Measurements from ENCODE around the gene A3GALT2. TPM values are rescaled to one million over a fixed set of nuclear protein-coding genes. Genes with fewer than 3 reads are reported as not detected.

A3GALT2 gene
- not detected for polyA plus RNA-seq (2013, experiment 1 of 2; ENCODE audit: insufficient read length)
- polyA plus RNA-seq (2013, experiment 2 of 2; ENCODE audit: insufficient read length), result not detected

GRCh38 chr1:33320619-33321165, at the start of gene A3GALT2:
Gene A3GALT2, minus strand, starts transcription at chr1:33321098. Its CDS starts 0 bp downstream, at chr1:33321098.
- no peak for DNase-seq

- DNase-seq, result no peak
These were observed 49.4 kb upstream of the A3GALT2 start for GRCh38 chr1:33370301-33370700.

- no peak for DNase-seq
These were observed 48.9 kb upstream of the A3GALT2 start for GRCh38 chr1:33369764-33370163.

GRCh38 chr1:33369081-33369480, 48.2 kb upstream of the A3GALT2 start:
- DNase-seq, result no peak

GRCh38 chr1:33368431-33368830, 47.5 kb upstream of the A3GALT2 start:
- no peak for DNase-seq

- peak; percentile 76 for DNase-seq
These were observed 46.8 kb upstream of the A3GALT2 start for GRCh38 chr1:33367485-33368405.

- DNase-seq, result no peak
These were observed 46.0 kb upstream of the A3GALT2 start for GRCh38 chr1:33366762-33367484.

GRCh38 chr1:33365560-33365997, 44.7 kb upstream of the A3GALT2 start:
- peak; percentile 73 for DNase-seq

GRCh38 chr1:33364565-33364918, 43.6 kb upstream of the A3GALT2 start:
- DNase-seq, result no peak

GRCh38 chr1:33363470-33363861, 42.6 kb upstream of the A3GALT2 start:
- DNase-seq, result no peak

- no peak for DNase-seq
These were observed 42.1 kb upstream of the A3GALT2 start for GRCh38 chr1:33363021-33363420.

- DNase-seq, result no peak
These were observed 40.8 kb upstream of the A3GALT2 start for GRCh38 chr1:33361532-33362235.

- no peak for DNase-seq
These were observed 39.5 kb upstream of the A3GALT2 start for GRCh38 chr1:33360367-33360766.

- DNase-seq, result no peak
These were observed 39.0 kb upstream of the A3GALT2 start for GRCh38 chr1:33359931-33360330.

GRCh38 chr1:33358795-33359503, 38.1 kb upstream of the A3GALT2 start:
- no peak for DNase-seq

GRCh38 chr1:33358114-33358794, 37.4 kb upstream of the A3GALT2 start:
- DNase-seq, result no peak

- DNase-seq, result no peak
These were observed 36.2 kb upstream of the A3GALT2 start for GRCh38 chr1:33357099-33357498.

GRCh38 chr1:33354707-33355316, 33.9 kb upstream of the A3GALT2 start:
- no peak for DNase-seq

GRCh38 chr1:33353531-33353930, 32.6 kb upstream of the A3GALT2 start:
- no peak for DNase-seq

- DNase-seq, result no peak
These were observed 30.4 kb upstream of the A3GALT2 start for GRCh38 chr1:33351281-33351660.

Measured in fibroblast of skin of back (primary cell).